GM12878 (cell line): Measurements from ENCODE around the gene ZFAND2B. TPM values are rescaled to one million over a fixed set of nuclear protein-coding genes. Genes with fewer than 3 reads are reported as not detected.
A peak's percentile ranks its signal among the peaks of the same experiment; 100 is the strongest.

Experiments
- ATAC-seq: fragments of 200-7000 bp; cut with Tn5 transposase; 3 replicates; pipeline ENCODE4 v1.9.1; 2020; ENCODE audit warnings: mild to moderate bottlenecking, moderate library complexity
- BruUV-seq: library from RNA; stranded (reverse); fragments of 400-500 nt; replicated peaks from 2 replicates; lab custom pipeline; 2021; lab: Mats Ljungman, UMichigan
- CTCF ChIA-PET: fragments of 300-600 bp; sonication (Branson Sonifier 250); formaldehyde crosslinking; extraction: SDS; loops from one replicate; lab custom pipeline; 2021; ENCODE audit warnings: inconsistent platforms; lab: Yijun Ruan, JAX
- POLR2A ChIA-PET: fragments of 350-600 bp; formaldehyde crosslinking; extraction: SDS; loops from one replicate; lab custom pipeline; 2021; ENCODE audit warnings: inconsistent platforms; lab: Charles Lee
- RAD21 ChIA-PET: fragments of 300-600 bp; sonication (Branson Sonifier 250); formaldehyde crosslinking; loops from one replicate; lab custom pipeline; 2023; ENCODE audit warnings: antibody characterized with exemption; ENCODE audit not compliant: unreplicated experiment; lab: Charles Lee
- SMC1A ChIA-PET: fragments of 300-600 bp; sonication (Branson Sonifier 250); formaldehyde crosslinking; loops from one replicate; lab custom pipeline; 2023; ENCODE audit not compliant: unreplicated experiment, uncharacterized antibody; lab: Charles Lee
- DNase-seq: peaks from one replicate; pipeline ENCODE4 v3.0.0-alpha.2; 2011; ENCODE audit warnings: low read depth, low spot score
- FAIRE-seq: peaks from 3 replicates; lab custom pipeline; 2011; peaks lifted over from hg19 to GRCh38; lab: Jason Lieb, UNC
- H2AFZ ChIP-seq: 2 replicates; pipeline ENCODE4 v1.6.0; 2011; ENCODE audit warnings: low read depth, low read length, control low read depth; ENCODE audit not compliant: control insufficient read depth
- H3K27ac ChIP-seq: 2 replicates; pipeline ENCODE4 v1.5.1; 2011; ENCODE audit warnings: control low read depth; ENCODE audit not compliant: control insufficient read depth, insufficient read depth
- H3K27me3 ChIP-seq, 2 experiments: replicated peaks in 1 of 2; 2 replicates each; pipeline versions ENCODE4 v1.6.0 to v1.6.1; 2011; ENCODE audit warnings: low read length in 1 of 2; ENCODE audit not compliant: control insufficient read depth in 2 of 2, insufficient read depth in 2 of 2
- H3K36me3 ChIP-seq, 2 experiments: 2 replicates each; pipeline ENCODE4 v1.5.1; 2011; ENCODE audit warnings: low read length in 1 of 2; ENCODE audit not compliant: control insufficient read depth in 2 of 2, insufficient read depth in 2 of 2
- H3K4me1 ChIP-seq: 2 replicates; pipeline ENCODE4 v1.6.1; 2011; ENCODE audit warnings: mild to moderate bottlenecking, low read length, moderate library complexity, mixed read lengths; ENCODE audit not compliant: control insufficient read depth, insufficient read depth
- H3K4me2 ChIP-seq: 2 replicates; pipeline ENCODE4 v1.6.0; 2011; ENCODE audit warnings: control low read depth; ENCODE audit not compliant: control insufficient read depth, insufficient read depth
- H3K4me3 ChIP-seq: fragments of 200-600 bp; sonication (generic); 2 replicates; pipeline ENCODE4 v1.5.1; 2016
- H3K79me2 ChIP-seq: 2 replicates; pipeline ENCODE4 v1.6.0; 2011; ENCODE audit warnings: low read length; ENCODE audit not compliant: control insufficient read depth, insufficient read depth
- H3K9ac ChIP-seq: 2 replicates; pipeline ENCODE4 v1.8.0; 2011; ENCODE audit warnings: low read length, control low read depth, mixed read lengths; ENCODE audit not compliant: control insufficient read depth, insufficient read depth
- H3K9me3 ChIP-seq: replicated peaks from 3 replicates; pipeline ENCODE4 v1.5.1; 2011; ENCODE audit warnings: mild to moderate bottlenecking, low read length; ENCODE audit not compliant: control insufficient read depth, insufficient read depth
- H4K20me1 ChIP-seq: 2 replicates; pipeline ENCODE4 v1.6.0; 2011; ENCODE audit not compliant: control insufficient read depth, insufficient read depth
- BHLHE40 ChIP-seq, 2 experiments: fragments of 450-650 bp in 1 of 2; IDR thresholded peaks; 2 replicates each; pipeline ENCODE4 v1.6.1; 2011 to 2017; ENCODE audit warnings: low read depth in 2 of 2, borderline replicate concordance in 1 of 2, improper control_type of control experiment in 1 of 2, low read length in 1 of 2, mild to moderate bottlenecking in 1 of 2
- CBX5 ChIP-seq: sonication (generic); IDR thresholded peaks from 2 replicates; pipeline ENCODE4 v1.6.1; 2016; ENCODE audit warnings: low read depth, moderate library complexity, mild to moderate bottlenecking, inconsistent platforms
- CHD2 ChIP-seq: IDR thresholded peaks from 2 replicates; pipeline ENCODE4 v1.6.1; 2011; ENCODE audit warnings: low read depth, low read length, improper control_type of control experiment, borderline replicate concordance
- DPF2 ChIP-seq: fragments of 450-650 bp; IDR thresholded peaks from 2 replicates; pipeline ENCODE4 v1.6.1; 2017; ENCODE audit warnings: mild to moderate bottlenecking
- FOS ChIP-seq: IDR thresholded peaks from 3 replicates; pipeline ENCODE4 v1.6.1; 2011; ENCODE audit warnings: borderline replicate concordance; ENCODE audit not compliant: insufficient read length; ENCODE audit errors: extremely low read depth
- HDGF ChIP-seq: fragments of 450-650 bp; IDR thresholded peaks from 2 replicates; pipeline ENCODE4 v1.6.1; 2016; ENCODE audit warnings: antibody characterized with exemption
- MXI1 ChIP-seq: fragments of 150-350 bp; IDR thresholded peaks from 2 replicates; pipeline ENCODE4 v1.6.1; 2011; ENCODE audit warnings: low read depth, mild to moderate bottlenecking, inconsistent platforms, low read length, improper control_type of control experiment
- NFYB ChIP-seq: IDR thresholded peaks from 2 replicates; pipeline ENCODE4 v1.6.1; 2011; ENCODE audit warnings: low read depth, mild to moderate bottlenecking, low read length, improper control_type of control experiment, moderate library complexity; ENCODE audit not compliant: insufficient read depth
- SP1 ChIP-seq: IDR thresholded peaks from one replicate; pipeline ENCODE4 v1.6.1; 2011; ENCODE audit warnings: low read depth, low read length
- TAF1 ChIP-seq: IDR thresholded peaks from 2 replicates; pipeline ENCODE4 v1.6.1; 2011; ENCODE audit warnings: mild to moderate bottlenecking, low read depth, low read length, borderline replicate concordance
- YY1 ChIP-seq: IDR thresholded peaks from 2 replicates; pipeline ENCODE4 v1.6.1; 2011; ENCODE audit warnings: low read depth, mild to moderate bottlenecking, low read length
- WGBS: methylation state at CpG from one replicate; pipeline ENCODE4 v1.1.6; 2016; ENCODE audit warnings: low lambda C conversion rate; ENCODE audit not compliant: insufficient replicate concordance, insufficient coverage; ENCODE audit errors: missing lambda C conversion rate; 5-methylcytosine and 5-hydroxymethylcytosine counted together
- in situ Hi-C: fragments of 300-500 bp; cut with MboI; formaldehyde crosslinking; loops from 9 replicates; pipeline ENCODE4 v1.14.3; 2018; ENCODE audit warnings: mixed read lengths
- intact Hi-C: fragments of 100-400 bp; cut with micrococcal nuclease; formaldehyde crosslinking; loops from one replicate; pipeline ENCODE4 v1.14.2; 2022; ENCODE audit not compliant: unreplicated experiment
- polyA plus RNA-seq, 11 experiments: library from polyadenylated mRNA; depleted of rRNA in 4 of 11; unstranded in 6 of 11; stranded (reverse) in 5 of 11; fragments of >200 nt; fragmentation: Nextera tagmentation in 4 of 11; fragmentation: Illumina TruSeq in 1 of 11; extraction: Ambion mirVana in 4 of 11; extraction: Trizol in 1 of 11; gene quantifications; 1 replicate in 1 of 11; 2 replicates in 10 of 11; pipeline versions ENCODE4 v1.2.1 to v1.2.3, GENCODE V29; 2011 to 2016; ENCODE audit warnings: inconsistent platforms in 2 of 11, missing spikeins in 2 of 11, low read depth in 1 of 11
- total RNA-seq, 4 experiments: library from RNA; depleted of rRNA in 3 of 4; stranded (reverse); fragments of >200 nt in 3 of 4; fragmentation: Illumina TruSeq in 1 of 4; extraction: Trizol in 1 of 4; gene quantifications; 2 replicates each; pipeline versions ENCODE4 v1.2.1 to v1.2.3, GENCODE V29; 2013 to 2021
- TF ChIP-seq, protein P1 (sequence below): fragments of 450-650 bp; formaldehyde crosslinking; IDR thresholded peaks from 2 replicates; pipeline ENCODE4 v1.4.0; 2020; ENCODE audit warnings: mild to moderate bottlenecking, moderate library complexity
- TF ChIP-seq, protein P2 (sequence below): fragments of 450-650 bp; IDR thresholded peaks from 2 replicates; pipeline ENCODE4 v1.6.1; 2017; ENCODE audit warnings: low read depth, mild to moderate bottlenecking, moderate library complexity
- TF ChIP-seq, protein P3 (sequence below): IDR thresholded peaks from 2 replicates; pipeline ENCODE4 v1.6.1; 2012; ENCODE audit warnings: low read length, inconsistent platforms

ZFAND2B gene
- total and polyA plus RNA-seq, 10 of the 15 experiments (the other 5 are each of a cell fraction or from before 2014, with no cell fraction given): 5.4 to 28.1 (median 22.4) TPM

DNA sequence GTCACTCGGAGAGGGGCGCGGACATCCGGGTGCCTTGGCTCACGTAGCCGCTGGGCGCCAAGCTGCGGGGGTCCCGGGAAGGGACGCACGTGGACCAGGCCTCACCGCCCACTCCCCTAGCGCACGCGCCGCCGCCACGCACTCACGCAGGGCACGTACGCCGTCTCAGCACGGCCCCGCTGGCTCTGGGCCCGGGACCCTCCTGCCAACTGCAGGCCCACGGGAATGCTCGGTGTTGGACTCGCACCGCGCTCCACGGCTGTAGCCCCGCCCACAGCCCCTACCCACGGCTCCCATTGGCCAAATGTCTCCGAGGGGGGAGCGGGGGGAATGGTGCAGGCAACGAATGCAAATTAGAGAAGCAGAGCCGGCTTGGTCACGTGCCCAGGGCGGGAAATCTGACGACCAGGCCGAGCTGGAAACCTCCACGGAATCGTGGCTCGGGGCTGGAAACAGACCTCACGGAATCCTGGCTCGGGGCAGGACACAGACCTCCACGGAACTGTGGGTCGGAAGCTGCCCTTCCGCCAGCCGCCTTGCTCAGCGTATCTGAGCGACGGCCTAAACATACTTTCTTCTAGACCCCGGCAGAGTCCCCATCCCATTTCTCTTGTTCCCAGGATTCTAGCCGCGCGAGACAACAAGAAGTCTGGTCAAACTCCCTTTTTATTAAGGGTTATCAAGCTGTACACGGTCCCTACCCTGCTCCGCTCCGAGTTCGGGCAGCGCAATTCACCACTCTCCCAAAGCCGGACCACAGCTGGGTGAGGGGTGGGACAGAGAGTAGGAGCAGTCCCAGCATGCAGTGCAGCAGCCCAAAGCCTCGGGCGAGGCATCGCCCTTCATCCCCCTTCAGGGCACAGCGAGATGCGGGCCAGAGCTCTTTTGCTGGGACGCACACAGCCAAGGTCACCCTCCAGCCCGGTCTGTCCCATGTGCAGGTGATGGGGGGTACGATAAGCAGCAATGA lies 12.4 kb downstream of the ZFAND2B start, which contains the start of gene ABCB6:
TSS of gene ABCB6 (minus strand) at position 227 of the 970 bp plus-strand sequence. CDS start 285 bp downstream, outside the sequence.
- RAD21 ChIA-PET: interaction anchor here (0.9 to 2.2 kb wide), 3 partner anchors 11 to 59 kb away, joined by 3 to 11 read pairs (median 4); partner anchors contain the start of genes ANKZF1 and ATG9A
- peak; percentile 63 for DNase-seq
- TF ChIP-seq DPF2 (0 out of 2 replicates have a peak, but pooled peaks have one; percentile 55), HDGF (no peak), CBX5 (no peak), FOS (no peak), BHLHE40 (IDR thresholded peaks at IDR 0.05; ENCODE audit: borderline replicate concordance in 1 of 2, low read depth in 2 of 2, low read length in 1 of 2) (peak; percentile 92 to 97), MXI1 (peak; percentile 57), NFYB (peak; percentile 72), YY1 (peak; percentile 34; the same call in 1 of the 2 replicates), CHD2 (0 out of 2 replicates have a peak, but pooled peaks have one; percentile 38), TAF1 (peak; percentile 82; the same call in 1 of the 2 replicates), SP1 (peak; percentile 42)
- TF ChIP-seq, protein P1, sequence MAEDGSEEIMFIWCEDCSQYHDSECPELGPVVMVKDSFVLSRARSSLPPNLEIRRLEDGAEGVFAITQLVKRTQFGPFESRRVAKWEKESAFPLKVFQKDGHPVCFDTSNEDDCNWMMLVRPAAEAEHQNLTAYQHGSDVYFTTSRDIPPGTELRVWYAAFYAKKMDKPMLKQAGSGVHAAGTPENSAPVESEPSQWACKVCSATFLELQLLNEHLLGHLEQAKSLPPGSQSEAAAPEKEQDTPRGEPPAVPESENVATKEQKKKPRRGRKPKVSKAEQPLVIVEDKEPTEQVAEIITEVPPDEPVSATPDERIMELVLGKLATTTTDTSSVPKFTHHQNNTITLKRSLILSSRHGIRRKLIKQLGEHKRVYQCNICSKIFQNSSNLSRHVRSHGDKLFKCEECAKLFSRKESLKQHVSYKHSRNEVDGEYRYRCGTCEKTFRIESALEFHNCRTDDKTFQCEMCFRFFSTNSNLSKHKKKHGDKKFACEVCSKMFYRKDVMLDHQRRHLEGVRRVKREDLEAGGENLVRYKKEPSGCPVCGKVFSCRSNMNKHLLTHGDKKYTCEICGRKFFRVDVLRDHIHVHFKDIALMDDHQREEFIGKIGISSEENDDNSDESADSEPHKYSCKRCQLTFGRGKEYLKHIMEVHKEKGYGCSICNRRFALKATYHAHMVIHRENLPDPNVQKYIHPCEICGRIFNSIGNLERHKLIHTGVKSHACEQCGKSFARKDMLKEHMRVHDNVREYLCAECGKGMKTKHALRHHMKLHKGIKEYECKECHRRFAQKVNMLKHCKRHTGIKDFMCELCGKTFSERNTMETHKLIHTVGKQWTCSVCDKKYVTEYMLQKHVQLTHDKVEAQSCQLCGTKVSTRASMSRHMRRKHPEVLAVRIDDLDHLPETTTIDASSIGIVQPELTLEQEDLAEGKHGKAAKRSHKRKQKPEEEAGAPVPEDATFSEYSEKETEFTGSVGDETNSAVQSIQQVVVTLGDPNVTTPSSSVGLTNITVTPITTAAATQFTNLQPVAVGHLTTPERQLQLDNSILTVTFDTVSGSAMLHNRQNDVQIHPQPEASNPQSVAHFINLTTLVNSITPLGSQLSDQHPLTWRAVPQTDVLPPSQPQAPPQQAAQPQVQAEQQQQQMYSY: 0 out of 2 replicates have a peak, but pooled peaks have one; percentile 2
- TF ChIP-seq, protein P2, sequence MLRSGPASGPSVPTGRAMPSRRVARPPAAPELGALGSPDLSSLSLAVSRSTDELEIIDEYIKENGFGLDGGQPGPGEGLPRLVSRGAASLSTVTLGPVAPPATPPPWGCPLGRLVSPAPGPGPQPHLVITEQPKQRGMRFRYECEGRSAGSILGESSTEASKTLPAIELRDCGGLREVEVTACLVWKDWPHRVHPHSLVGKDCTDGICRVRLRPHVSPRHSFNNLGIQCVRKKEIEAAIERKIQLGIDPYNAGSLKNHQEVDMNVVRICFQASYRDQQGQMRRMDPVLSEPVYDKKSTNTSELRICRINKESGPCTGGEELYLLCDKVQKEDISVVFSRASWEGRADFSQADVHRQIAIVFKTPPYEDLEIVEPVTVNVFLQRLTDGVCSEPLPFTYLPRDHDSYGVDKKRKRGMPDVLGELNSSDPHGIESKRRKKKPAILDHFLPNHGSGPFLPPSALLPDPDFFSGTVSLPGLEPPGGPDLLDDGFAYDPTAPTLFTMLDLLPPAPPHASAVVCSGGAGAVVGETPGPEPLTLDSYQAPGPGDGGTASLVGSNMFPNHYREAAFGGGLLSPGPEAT: 0 out of 2 replicates have a peak, but pooled peaks have one; percentile 31
- TF ChIP-seq, protein P3, sequence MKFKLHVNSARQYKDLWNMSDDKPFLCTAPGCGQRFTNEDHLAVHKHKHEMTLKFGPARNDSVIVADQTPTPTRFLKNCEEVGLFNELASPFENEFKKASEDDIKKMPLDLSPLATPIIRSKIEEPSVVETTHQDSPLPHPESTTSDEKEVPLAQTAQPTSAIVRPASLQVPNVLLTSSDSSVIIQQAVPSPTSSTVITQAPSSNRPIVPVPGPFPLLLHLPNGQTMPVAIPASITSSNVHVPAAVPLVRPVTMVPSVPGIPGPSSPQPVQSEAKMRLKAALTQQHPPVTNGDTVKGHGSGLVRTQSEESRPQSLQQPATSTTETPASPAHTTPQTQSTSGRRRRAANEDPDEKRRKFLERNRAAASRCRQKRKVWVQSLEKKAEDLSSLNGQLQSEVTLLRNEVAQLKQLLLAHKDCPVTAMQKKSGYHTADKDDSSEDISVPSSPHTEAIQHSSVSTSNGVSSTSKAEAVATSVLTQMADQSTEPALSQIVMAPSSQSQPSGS: no peak

More for the DNA sequence above, 12.4 kb downstream of the ZFAND2B start, which contains the start of gene ABCB6:
- SMC1A ChIA-PET: interaction anchor here (0.7 to 1.8 kb wide), 8 partner anchors 10 to 61 kb away, joined by 3 to 8 read pairs (median 4); partner anchors contain the start of genes ANKZF1, ATG9A, CNPPD1 and GLB1L
- BruUV-seq: no TSS peak
- Histone ChIP-seq H3K79me2 (peaks cover 14% of the 10 kb centered on the region), H3K9me3 (no peaks in the 10 kb centered on the region), H3K9ac (peak within 1 kb of the TSS; percentile 76), H3K4me2 (peak within 1 kb of the TSS; percentile 99), H4K20me1 (no peaks in the 10 kb centered on the region; the same call in 1 of the 2 replicates), H3K4me3 (peak within 1 kb of the TSS; percentile 92), H3K27ac (peak within 1 kb of the TSS; percentile 63), H3K4me1 (peaks cover 16% of the 10 kb centered on the region), H3K36me3 (peaks cover 12 to 27% of the 10 kb centered on the region in 2 experiments), H3K27me3 (no peaks in the 10 kb centered on the region), H2AFZ (peak within 1 kb of the TSS; percentile 79)
- CTCF ChIA-PET: interaction anchor here (0.6 to 1.7 kb wide), 4 partner anchors 9 to 76 kb away, joined by 3 to 5 read pairs (median 3); no protein-coding TSS in a partner anchor
- POLR2A ChIA-PET: interaction anchor here (0.6 to 3.8 kb wide), 9 partner anchors 11 to 332 kb away, joined by 3 to 21 read pairs (median 5); partner anchors contain the start of genes ANKZF1, ATG9A, CNPPD1 and GLB1L
- ATAC-seq (peak; percentile 92), FAIRE-seq (peak; percentile 92)
- in situ Hi-C loops (no loop called here), intact Hi-C loops (loop anchor here (2.0 kb wide), 1 partner anchor 76 kb away; no protein-coding TSS in a partner anchor)
- WGBS: 28% methylated on average over 71 of the region's 71 CpGs
